DND-41 (cell line): Measurements from ENCODE around the gene OR10J1.

Experiments used
- EZH2 ChIP-seq: IDR thresholded peaks from 3 replicates; pipeline ENCODE4 v1.6.1; 2012; ENCODE audit warnings: borderline replicate concordance, low read depth, mild to moderate bottlenecking, moderate library complexity, low read length, inconsistent platforms; ENCODE audit not compliant: severe bottlenecking
- TF ChIP-seq, protein P1 (sequence below): IDR thresholded peaks from 2 replicates; pipeline ENCODE4 v1.5.1; 2012; ENCODE audit warnings: borderline replicate concordance, low read length, moderate library complexity, mild to moderate bottlenecking; ENCODE audit not compliant: poor library complexity, severe bottlenecking; ENCODE audit errors: extremely low read depth

DNA sequence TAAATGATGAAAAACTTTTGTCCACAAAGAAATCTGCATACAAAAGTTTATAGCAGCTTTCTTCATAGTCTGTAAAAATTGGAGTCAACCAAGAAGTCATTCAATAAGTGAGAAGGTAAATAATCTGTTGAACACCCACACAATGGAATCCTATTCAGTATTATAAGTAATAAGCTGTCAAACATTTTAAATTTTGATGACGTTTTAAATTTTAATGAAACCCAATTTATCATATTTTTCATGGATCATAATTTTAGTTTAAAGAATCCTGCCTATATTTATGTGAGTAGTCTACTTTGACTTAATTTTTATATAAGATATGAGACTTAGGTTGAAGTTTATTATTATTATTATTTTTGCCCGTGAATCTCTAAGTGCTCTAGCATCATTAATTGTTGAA lies 20.0 kb downstream of the OR10J1 start:
- TF ChIP-seq, protein P1, sequence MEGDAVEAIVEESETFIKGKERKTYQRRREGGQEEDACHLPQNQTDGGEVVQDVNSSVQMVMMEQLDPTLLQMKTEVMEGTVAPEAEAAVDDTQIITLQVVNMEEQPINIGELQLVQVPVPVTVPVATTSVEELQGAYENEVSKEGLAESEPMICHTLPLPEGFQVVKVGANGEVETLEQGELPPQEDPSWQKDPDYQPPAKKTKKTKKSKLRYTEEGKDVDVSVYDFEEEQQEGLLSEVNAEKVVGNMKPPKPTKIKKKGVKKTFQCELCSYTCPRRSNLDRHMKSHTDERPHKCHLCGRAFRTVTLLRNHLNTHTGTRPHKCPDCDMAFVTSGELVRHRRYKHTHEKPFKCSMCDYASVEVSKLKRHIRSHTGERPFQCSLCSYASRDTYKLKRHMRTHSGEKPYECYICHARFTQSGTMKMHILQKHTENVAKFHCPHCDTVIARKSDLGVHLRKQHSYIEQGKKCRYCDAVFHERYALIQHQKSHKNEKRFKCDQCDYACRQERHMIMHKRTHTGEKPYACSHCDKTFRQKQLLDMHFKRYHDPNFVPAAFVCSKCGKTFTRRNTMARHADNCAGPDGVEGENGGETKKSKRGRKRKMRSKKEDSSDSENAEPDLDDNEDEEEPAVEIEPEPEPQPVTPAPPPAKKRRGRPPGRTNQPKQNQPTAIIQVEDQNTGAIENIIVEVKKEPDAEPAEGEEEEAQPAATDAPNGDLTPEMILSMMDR = no peak
- no peak for TF ChIP-seq EZH2
